ENCODE measurements around the gene SIRPA.

SIRPA gene

DNA sequence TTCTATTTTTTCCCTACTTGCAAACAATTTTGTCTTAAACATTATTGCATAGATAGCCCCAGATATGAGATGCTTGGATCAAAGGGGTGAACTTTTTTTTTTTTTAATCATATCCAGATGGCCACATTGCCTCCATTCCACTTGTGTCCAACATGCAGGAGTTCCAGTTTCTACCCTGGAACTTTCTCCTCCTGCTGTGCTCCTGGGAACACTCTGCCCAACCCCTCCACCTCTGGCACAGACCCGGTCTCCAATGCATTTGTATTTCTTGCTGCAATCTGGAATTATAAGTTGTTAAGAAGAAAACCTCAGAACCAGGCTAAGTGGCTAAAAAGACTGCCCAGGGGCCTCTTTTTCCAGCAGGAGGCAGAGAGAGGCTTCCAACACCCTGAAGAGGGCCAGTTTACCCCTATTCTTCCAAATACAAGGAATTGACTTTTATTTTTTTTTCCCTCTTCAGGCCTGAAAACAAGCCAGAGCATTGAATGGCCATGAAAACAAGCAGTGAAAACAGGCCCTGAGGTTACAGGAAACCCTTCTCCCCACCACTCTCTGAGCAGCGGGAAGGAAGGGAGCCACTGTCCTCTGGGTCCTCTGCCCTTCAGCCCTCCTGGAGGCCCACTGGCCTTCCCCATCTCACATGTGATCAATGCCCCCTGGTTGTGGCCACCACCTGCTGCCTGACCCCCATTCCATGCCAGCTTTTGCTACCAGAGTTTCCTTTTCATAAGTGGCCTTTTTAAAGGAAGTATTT is 54.3 kb downstream of the SIRPA start:
- no peak for TF ChIP-seq REST (IDR thresholded peaks at IDR 0.05; ENCODE audit: insufficient read depth in 1 of 2, low read depth in 2 of 2, low read length in 2 of 2)

DNA sequence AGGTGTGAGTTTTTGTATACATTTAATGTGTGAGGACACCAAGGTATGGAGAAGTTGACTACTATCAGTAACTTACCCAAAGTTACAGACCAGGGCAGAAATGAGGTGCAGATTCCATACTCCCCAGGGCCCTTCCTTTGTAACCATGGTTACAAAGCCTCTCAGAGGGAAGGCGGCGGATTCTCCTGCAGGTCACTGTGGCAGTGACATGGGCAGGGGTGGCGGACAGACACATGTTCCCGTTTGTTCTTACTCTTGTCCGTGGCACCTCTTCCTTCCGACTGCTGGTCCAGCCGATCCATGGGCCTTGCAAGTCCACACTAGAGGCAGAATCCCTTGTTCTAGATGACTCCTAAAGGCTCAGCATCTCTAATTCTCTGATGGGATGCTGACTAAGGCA is 55.6 kb downstream of the SIRPA start:
- TF ChIP-seq TAF1 (IDR thresholded peaks at IDR 0.05; ENCODE audit: borderline replicate concordance, insufficient read depth, low read length) (no peak), FOXP2 (optimal IDR thresholded peaks at IDR 0.05; ENCODE audit: borderline replicate concordance, extremely low read depth, extremely low read length, insufficient read depth) (no peak), POLR2AphosphoS5 (IDR thresholded peaks at IDR 0.05; ENCODE audit: low read depth, low read length) (no peak), SIN3A (IDR thresholded peaks at IDR 0.05; ENCODE audit: borderline replicate concordance, insufficient read depth, low read length) (no peak), REST (IDR thresholded peaks at IDR 0.05; ENCODE audit: insufficient read depth in 1 of 2, low read depth in 2 of 2, low read length in 2 of 2) (no peak)

DNA sequence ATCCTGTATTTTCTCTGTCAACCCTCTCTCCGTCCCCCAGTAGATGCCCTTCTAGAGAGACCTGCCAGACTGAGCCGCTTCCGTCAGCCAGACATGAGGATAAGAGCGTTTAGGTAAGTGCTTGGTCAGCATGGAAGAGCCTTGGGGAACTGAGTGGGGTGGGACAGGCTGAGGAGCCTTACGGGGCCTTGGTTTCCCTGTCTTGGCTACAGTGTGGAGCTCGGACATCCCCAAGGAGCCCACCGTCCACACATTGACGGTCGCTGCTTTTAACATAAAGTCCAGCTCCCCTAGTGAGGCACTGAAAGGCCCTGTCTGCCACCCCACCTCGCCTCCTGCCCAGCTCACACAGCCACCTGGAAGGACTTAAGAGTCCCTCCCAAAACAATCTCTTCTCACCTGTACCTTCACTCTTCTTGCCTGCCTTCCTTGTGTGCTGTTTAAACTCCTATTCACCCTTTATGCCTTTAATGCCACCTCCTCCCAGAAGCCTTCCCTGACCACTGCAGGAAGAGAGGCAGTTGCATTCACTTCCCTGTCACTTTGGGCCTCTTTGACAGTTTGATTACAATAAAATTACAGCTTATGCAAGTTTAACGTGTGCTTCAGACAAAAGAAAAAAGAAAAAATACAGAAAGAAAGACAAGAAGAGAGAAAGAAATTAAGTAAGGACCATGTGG is 56.4 kb downstream of the SIRPA start:
- TF ChIP-seq TAF1 (IDR thresholded peaks at IDR 0.05; ENCODE audit: borderline replicate concordance, insufficient read depth, low read length): no peak
- TF ChIP-seq SIN3A (IDR thresholded peaks at IDR 0.05; ENCODE audit: borderline replicate concordance, insufficient read depth, low read length): no peak
- TF ChIP-seq POLR2AphosphoS5 (IDR thresholded peaks at IDR 0.05; ENCODE audit: low read depth, low read length): no peak
- TF ChIP-seq FOXP2 (optimal IDR thresholded peaks at IDR 0.05; ENCODE audit: borderline replicate concordance, extremely low read depth, extremely low read length, insufficient read depth): no peak
- no peak for TF ChIP-seq REST (IDR thresholded peaks at IDR 0.05; ENCODE audit: insufficient read depth in 1 of 2, low read depth in 2 of 2, low read length in 2 of 2)

GRCh38 chr20:1952737-1953530 is 57.7 kb downstream of the SIRPA start:
- TF ChIP-seq TAF1 (IDR thresholded peaks at IDR 0.05; ENCODE audit: borderline replicate concordance, insufficient read depth, low read length) (no peak), POLR2AphosphoS5 (IDR thresholded peaks at IDR 0.05; ENCODE audit: low read depth, low read length) (no peak), SIN3A (IDR thresholded peaks at IDR 0.05; ENCODE audit: borderline replicate concordance, insufficient read depth, low read length) (no peak), REST (IDR thresholded peaks at IDR 0.05; ENCODE audit: insufficient read depth in 1 of 2, low read depth in 2 of 2, low read length in 2 of 2) (no peak), FOXP2 (optimal IDR thresholded peaks at IDR 0.05; ENCODE audit: borderline replicate concordance, extremely low read depth, extremely low read length, insufficient read depth) (no peak)

Data from PFSK-1 (cell line).